ENCODE data around the gene PKD2. TPM values are rescaled to one million over a fixed set of nuclear protein-coding genes. Genes with fewer than 3 reads are reported as not detected.
"Not testable (repeated sequence)": the region's sequence is repeated elsewhere in the genome, so short reads cannot be mapped to it uniquely, and the experiment has no call there.

PKD2 gene
- total and polyA plus RNA-seq, 2 donors (not counting 1 experiment from before 2014, with no cell fraction given) = 1.8 to 5.8 TPM

- Histone ChIP-seq H2AFZ (ENCODE audit: insufficient read depth, low read depth, low read length, poor library complexity, severe bottlenecking) (no peak overlapping the region), H3K36me3 (replicated peaks in 1 of 2; ENCODE audit: control extremely low read depth in 1 of 2, control insufficient read depth in 1 of 2, extremely low read depth in 1 of 2, insufficient read depth in 2 of 2, low read length in 1 of 2) (peaks cover 0 to 1% of the 10 kb centered on the region in 2 experiments), H3K79me2 (ENCODE audit: control insufficient read depth, insufficient read depth, low read length) (no peaks in the 10 kb centered on the region), H3K4me1 (ENCODE audit: control insufficient read depth in 2 of 2, insufficient read depth in 2 of 2, low read length in 2 of 2) (no peaks in the 10 kb centered on the region), H3K4me3 (ENCODE audit: control extremely low read depth in 1 of 5, extremely low read depth in 1 of 5, insufficient read depth in 1 of 5, low read depth in 2 of 5, low read length in 4 of 5) (no peak overlapping the region), H3K9me3 (ENCODE audit: control extremely low read depth in 1 of 3, control insufficient read depth in 2 of 3, insufficient read depth in 1 of 3, low read length in 2 of 3) (peaks cover 2 to 18% (median 6%) of the 10 kb centered on the region in 3 donors), H4K20me1 (ENCODE audit: control insufficient read depth, insufficient read depth, low read length, poor library complexity, severe bottlenecking) (no peaks in the 10 kb centered on the region), H3K4me2 (replicated peaks; ENCODE audit: low read depth, low read length, poor library complexity, severe bottlenecking) (no peak overlapping the region), H3K27ac (ENCODE audit: low read length in 2 of 2) (no peak overlapping the region), H3K9ac (ENCODE audit: low read length) (no peak overlapping the region), H3K27me3 (replicated peaks in 1 of 4; ENCODE audit: control extremely low read depth in 1 of 4, control insufficient read depth in 3 of 4, insufficient read depth in 4 of 4, low read length in 3 of 4) (no peaks in the 10 kb centered on the region)
- DNase-seq (no peak), ATAC-seq (ENCODE audit: low read depth) (no peak)
- no peak for TF ChIP-seq CTCF (IDR thresholded peaks at IDR 0.05)
- no peak for TF ChIP-seq EZH2 (IDR thresholded peaks at IDR 0.05; ENCODE audit: borderline replicate concordance, insufficient read depth, low read depth, low read length, poor library complexity, severe bottlenecking)
- no peak overlapping the region for H3K27ac Mint-ChIP-seq
- H3K27me3 Mint-ChIP-seq = no peaks in the 10 kb centered on the region
- H3K4me3 Mint-ChIP-seq = no peak overlapping the region
- ChIA-PET POLR2A (no interaction called here), CTCF (interaction anchor here (2.4 kb wide), 1 partner anchor 11 kb away, joined by 12 read pairs; no protein-coding TSS in a partner anchor)
- intact Hi-C loops (cut with micrococcal nuclease) = no loop called here
- H3K9me3 Mint-ChIP-seq (ENCODE audit: insufficient read depth) = peaks cover 6% of the 10 kb centered on the region
- H3K4me1 Mint-ChIP-seq = no peaks in the 10 kb centered on the region
These were observed 14.9 kb downstream of the PKD2 start for GRCh38 chr4:88022289-88022688.

GRCh38 chr4:88025868-88026661 lies 18.6 kb downstream of the PKD2 start:
- H3K4me3 ChIP-seq (ENCODE audit: control extremely low read depth in 1 of 5, extremely low read depth in 1 of 5, insufficient read depth in 1 of 5, low read depth in 2 of 5, low read length in 4 of 5); H3K4me1 Mint-ChIP-seq; H3K27ac ChIP-seq (ENCODE audit: low read length in 2 of 2); H2AFZ ChIP-seq (ENCODE audit: insufficient read depth, low read depth, low read length, poor library complexity, severe bottlenecking); H3K4me1 ChIP-seq (ENCODE audit: control insufficient read depth in 2 of 2, insufficient read depth in 2 of 2, low read length in 2 of 2); DNase-seq; H4K20me1 ChIP-seq (ENCODE audit: control insufficient read depth, insufficient read depth, low read length, poor library complexity, severe bottlenecking); H3K36me3 ChIP-seq (replicated peaks in 1 of 2; ENCODE audit: control extremely low read depth in 1 of 2, control insufficient read depth in 1 of 2, extremely low read depth in 1 of 2, insufficient read depth in 2 of 2, low read length in 1 of 2); intact Hi-C loops (cut with micrococcal nuclease); H3K27me3 Mint-ChIP-seq; H3K9me3 Mint-ChIP-seq (ENCODE audit: insufficient read depth); ATAC-seq (ENCODE audit: low read depth); H3K79me2 ChIP-seq (ENCODE audit: control insufficient read depth, insufficient read depth, low read length); H3K9ac ChIP-seq (ENCODE audit: low read length); POLR2A ChIA-PET; H3K4me3 Mint-ChIP-seq; H3K27me3 ChIP-seq (replicated peaks in 1 of 4; ENCODE audit: control extremely low read depth in 1 of 4, control insufficient read depth in 3 of 4, insufficient read depth in 4 of 4, low read length in 3 of 4); H3K4me2 ChIP-seq (replicated peaks; ENCODE audit: low read depth, low read length, poor library complexity, severe bottlenecking); H3K27ac Mint-ChIP-seq: not testable (repeated sequence)
- CTCF ChIA-PET = interaction anchor here (1.4 kb wide), 1 partner anchor 185 kb away, joined by 5 read pairs; no protein-coding TSS in a partner anchor
- H3K9me3 ChIP-seq (ENCODE audit: control extremely low read depth in 1 of 3, control insufficient read depth in 2 of 3, insufficient read depth in 1 of 3, low read length in 2 of 3) = peaks cover 2 to 18% (median 6%) of the 10 kb centered on the region in 3 donors
- WGBS (ENCODE audit: insufficient coverage) = 95% methylated on average over 4 of the region's 6 CpGs
